ENCODE data around the gene CHMP4B. TPM values are rescaled to one million over a fixed set of nuclear protein-coding genes. Genes with fewer than 3 reads are reported as not detected.

CHMP4B gene
- total RNA-seq, 1 experiment from 2014 or later: 68.9 TPM

GRCh38 chr20:33843050-33843449 is 31.9 kb downstream of the CHMP4B start:
- H3K27ac ChIP-seq (ENCODE audit: low read depth, low read length, poor library complexity, severe bottlenecking): no peak overlapping the region
- intact Hi-C loops (cut with micrococcal nuclease; ENCODE audit: unreplicated experiment): no loop called here
- H3K4me3 ChIP-seq (ENCODE audit: low read depth, low read length, poor library complexity, severe bottlenecking): no peak overlapping the region
- H3K27me3 ChIP-seq (replicated peaks; ENCODE audit: insufficient read depth, low read depth, low read length, poor library complexity): no peaks in the 10 kb centered on the region
- no peaks in the 10 kb centered on the region for H3K4me1 ChIP-seq (ENCODE audit: insufficient read depth, low read length, poor library complexity, severe bottlenecking)
- CTCF ChIA-PET: no interaction called here
- DNase-seq (ENCODE audit: low spot score): no peak
- TF ChIP-seq EZH2 (IDR thresholded peaks at IDR 0.05; ENCODE audit: borderline replicate concordance, low read depth, low read length, poor library complexity, severe bottlenecking): no peak
- TF ChIP-seq CTCF (conservative IDR thresholded peaks at IDR 0.05; ENCODE audit: low read depth, low read length): no peak
- POLR2A ChIA-PET (ENCODE audit: low non-redundant PET): no interaction called here
- no peaks in the 10 kb centered on the region for H3K9me3 ChIP-seq (ENCODE audit: low read depth, low read length, poor library complexity, severe bottlenecking)
- BruUV-seq (replicated peaks): no TSS peak
- H3K36me3 ChIP-seq (ENCODE audit: insufficient read depth, low read length, poor library complexity, severe bottlenecking): no peaks in the 10 kb centered on the region

GRCh38 chr20:33843854-33844253 is 32.7 kb downstream of the CHMP4B start:
- no peaks in the 10 kb centered on the region for H3K4me1 ChIP-seq (ENCODE audit: insufficient read depth, low read length, poor library complexity, severe bottlenecking)
- H3K27me3 ChIP-seq (replicated peaks; ENCODE audit: insufficient read depth, low read depth, low read length, poor library complexity): no peaks in the 10 kb centered on the region
- ChIA-PET CTCF (no interaction called here), POLR2A (ENCODE audit: low non-redundant PET) (no interaction called here)
- H3K27ac ChIP-seq (ENCODE audit: low read depth, low read length, poor library complexity, severe bottlenecking): no peak overlapping the region
- intact Hi-C loops (cut with micrococcal nuclease; ENCODE audit: unreplicated experiment): no loop called here
- no peak for DNase-seq (ENCODE audit: low spot score)
- BruUV-seq (replicated peaks): no TSS peak
- no peak overlapping the region for H3K4me3 ChIP-seq (ENCODE audit: low read depth, low read length, poor library complexity, severe bottlenecking)
- TF ChIP-seq EZH2 (IDR thresholded peaks at IDR 0.05; ENCODE audit: borderline replicate concordance, low read depth, low read length, poor library complexity, severe bottlenecking): no peak
- no peak for TF ChIP-seq CTCF (conservative IDR thresholded peaks at IDR 0.05; ENCODE audit: low read depth, low read length)
- no peaks in the 10 kb centered on the region for H3K9me3 ChIP-seq (ENCODE audit: low read depth, low read length, poor library complexity, severe bottlenecking)
- no peaks in the 10 kb centered on the region for H3K36me3 ChIP-seq (ENCODE audit: insufficient read depth, low read length, poor library complexity, severe bottlenecking)

GRCh38 chr20:33846291-33846935 is 35.3 kb downstream of the CHMP4B start:
- BruUV-seq (replicated peaks): no TSS peak
- intact Hi-C loops (cut with micrococcal nuclease; ENCODE audit: unreplicated experiment): no loop called here
- Histone ChIP-seq H3K27me3 (replicated peaks; ENCODE audit: insufficient read depth, low read depth, low read length, poor library complexity) (no peaks in the 10 kb centered on the region), H3K9me3 (ENCODE audit: low read depth, low read length, poor library complexity, severe bottlenecking) (no peaks in the 10 kb centered on the region), H3K4me3 (ENCODE audit: low read depth, low read length, poor library complexity, severe bottlenecking) (no peak overlapping the region), H3K36me3 (ENCODE audit: insufficient read depth, low read length, poor library complexity, severe bottlenecking) (peaks cover 4% of the 10 kb centered on the region), H3K27ac (ENCODE audit: low read depth, low read length, poor library complexity, severe bottlenecking) (no peak overlapping the region), H3K4me1 (ENCODE audit: insufficient read depth, low read length, poor library complexity, severe bottlenecking) (no peaks in the 10 kb centered on the region)
- no peak for DNase-seq (ENCODE audit: low spot score)
- ChIA-PET CTCF (no interaction called here), POLR2A (ENCODE audit: low non-redundant PET) (no interaction called here)
- no peak for TF ChIP-seq EZH2 (IDR thresholded peaks at IDR 0.05; ENCODE audit: borderline replicate concordance, low read depth, low read length, poor library complexity, severe bottlenecking)
- TF ChIP-seq CTCF (conservative IDR thresholded peaks at IDR 0.05; ENCODE audit: low read depth, low read length): no peak
